Head of caudate nucleus (tissue), 42 donors: ENCODE data around the gene ZCCHC18.
A peak's percentile ranks its signal among the peaks of the same experiment; 100 is the strongest.
"Not testable (repeated sequence)": the region's sequence is repeated elsewhere in the genome, so short reads cannot be mapped to it uniquely, and the experiment has no call there.

Experiments used
- DNase-seq, 42 donors: peaks; one replicate each; pipeline versions ENCODE4 v3.0.0 to v3.0.0-alpha.2; 2020 to 2021; ENCODE audit warnings: mixed read lengths in 7 of 42
- intact Hi-C: fragments of 100-400 bp; cut with DNase I; formaldehyde crosslinking; loops from one replicate; pipeline ENCODE4 v1.15.0; 2022

The ZCCHC18 gene

DNA sequence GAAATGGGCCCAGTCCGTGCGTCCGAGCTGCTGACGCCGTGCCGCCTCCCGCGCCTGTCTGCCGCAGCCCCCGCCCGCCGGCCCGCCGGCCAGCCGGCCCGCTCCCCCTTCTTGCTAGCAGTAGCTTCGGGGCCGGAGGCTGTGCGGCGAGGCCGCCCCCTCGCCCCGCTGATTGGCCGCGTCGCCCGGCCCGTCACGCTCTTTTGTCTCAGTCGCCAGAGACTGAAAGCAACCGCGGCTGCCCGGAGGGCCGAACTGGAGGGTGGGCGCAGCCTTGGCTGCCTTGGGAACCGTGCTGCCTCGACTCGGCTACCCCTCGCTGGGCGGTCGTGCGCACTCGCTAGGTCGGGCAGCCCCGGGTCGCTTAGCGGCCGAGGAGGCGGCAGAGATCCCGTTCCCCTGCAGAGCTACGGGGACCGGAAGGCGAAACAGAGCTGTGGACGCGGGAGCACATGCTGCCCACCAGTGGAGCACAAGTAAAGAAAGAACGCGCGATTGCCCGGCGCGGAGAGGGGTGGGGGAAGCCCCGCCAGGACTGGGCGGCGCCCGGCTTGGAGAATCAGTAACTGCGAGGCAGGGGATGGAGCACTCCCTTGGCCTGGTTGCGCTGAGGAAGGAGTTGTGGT is at the start of gene ZCCHC18:
Gene ZCCHC18 (plus strand): TSS at position 198 of the 626 bp plus-strand sequence. CDS start 1,589 bp downstream, outside the sequence.
- intact Hi-C loops, result no loop called here
- DNase-seq, result peak in 41 of 42 donors; percentile 9 to 76 (median 51)

DNA sequence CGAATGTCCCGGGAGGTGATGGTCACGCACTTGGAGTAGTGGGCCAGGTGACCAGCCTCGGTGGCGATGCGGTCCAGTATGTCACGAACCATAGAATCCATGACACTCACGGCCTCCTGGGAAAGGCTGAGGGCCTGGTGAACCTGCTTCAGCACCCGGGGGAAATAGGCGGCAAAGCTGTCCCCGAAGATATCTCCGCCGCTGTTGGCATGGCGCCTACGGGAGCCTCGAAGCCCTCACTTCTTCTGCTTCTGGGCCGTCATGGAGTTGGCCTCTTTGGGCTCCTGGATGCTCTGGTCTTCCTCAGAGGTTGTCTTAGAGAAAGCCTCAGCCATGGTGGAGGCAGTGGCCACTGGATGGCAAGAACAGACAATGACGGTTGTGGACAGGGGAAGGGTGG is 49.7 kb upstream of the ZCCHC18 start:
- intact Hi-C loops, DNase-seq: not testable (repeated sequence)

DNA sequence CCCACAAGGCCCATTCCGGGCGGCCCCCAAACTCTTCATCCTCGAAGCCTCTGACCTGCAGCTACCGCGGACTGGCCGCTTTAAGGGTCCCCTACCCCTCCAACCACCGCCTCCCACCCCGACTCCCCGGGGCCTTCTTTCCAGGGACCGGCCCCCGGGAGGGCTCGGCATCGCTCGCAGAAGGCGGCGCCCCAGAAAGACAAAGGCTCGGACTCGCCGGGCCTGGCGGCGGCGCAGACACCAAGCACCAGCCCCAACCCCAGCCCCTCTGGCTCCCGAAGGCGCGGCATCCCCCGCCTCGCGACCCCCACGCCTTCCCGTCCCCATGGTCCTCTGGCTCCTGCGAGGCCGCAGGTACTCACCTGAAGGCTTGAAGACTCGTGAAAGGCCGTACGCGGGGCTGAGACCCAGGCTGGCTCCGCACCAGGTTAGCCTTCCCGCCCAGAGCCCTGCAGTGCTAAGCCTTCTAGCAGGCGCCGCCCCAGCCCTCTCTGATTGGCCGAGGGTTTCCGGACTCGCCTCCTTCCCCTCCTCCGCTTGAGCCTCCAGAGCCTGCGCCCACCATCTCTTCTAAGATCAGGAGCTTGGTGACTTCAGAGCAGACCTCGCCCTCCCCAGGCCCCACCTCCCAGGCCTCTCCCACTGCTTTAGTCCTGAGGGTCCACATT is 36.4 kb upstream of the ZCCHC18 start, which contains the start of gene TMSB15C:
Gene TMSB15C (minus strand): TSS at position 459 of the 668 bp plus-strand sequence.
- DNase-seq, intact Hi-C loops: not testable (repeated sequence)

DNA sequence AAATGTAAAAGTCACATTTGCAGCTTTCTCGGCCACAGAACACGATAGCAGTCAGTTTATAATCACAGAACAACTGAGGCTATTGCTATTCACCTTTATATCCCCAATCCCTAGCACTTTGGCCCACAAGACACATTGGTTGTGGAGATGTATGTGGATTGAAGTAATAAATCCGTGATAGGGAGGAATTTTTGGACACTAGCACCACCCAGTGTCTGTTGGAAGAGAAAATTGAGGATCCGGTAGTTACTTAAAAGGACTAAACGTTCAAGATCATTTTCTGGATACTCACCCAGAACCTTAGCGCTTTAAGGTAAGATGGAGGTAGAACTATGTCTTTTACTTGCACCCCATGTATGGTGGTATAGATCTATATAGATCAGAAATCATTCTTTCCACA is 34.5 kb upstream of the ZCCHC18 start:
- DNase-seq, intact Hi-C loops: not testable (repeated sequence)

DNA sequence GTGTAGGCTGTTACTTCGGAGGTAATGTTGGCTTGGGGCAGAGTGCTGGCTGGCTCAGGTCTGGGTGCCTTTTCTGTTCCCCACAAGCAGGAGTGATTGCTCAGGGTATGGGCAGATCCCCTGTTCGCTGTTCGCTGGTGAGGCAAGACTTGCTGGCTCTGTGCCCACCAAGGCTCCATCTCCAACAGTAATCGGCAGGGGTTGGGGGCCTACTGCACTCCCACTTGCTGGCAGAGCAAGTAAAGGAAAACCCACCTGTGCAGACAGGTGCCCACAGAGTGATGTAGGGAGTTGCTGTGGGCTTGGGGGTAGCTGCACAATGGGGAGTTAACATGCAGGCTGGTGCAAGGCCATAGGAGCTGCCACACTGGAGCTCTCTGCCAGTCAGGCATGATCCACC is 28.3 kb upstream of the ZCCHC18 start:
- DNase-seq, result no peak
- intact Hi-C loops, result no loop called here

DNA sequence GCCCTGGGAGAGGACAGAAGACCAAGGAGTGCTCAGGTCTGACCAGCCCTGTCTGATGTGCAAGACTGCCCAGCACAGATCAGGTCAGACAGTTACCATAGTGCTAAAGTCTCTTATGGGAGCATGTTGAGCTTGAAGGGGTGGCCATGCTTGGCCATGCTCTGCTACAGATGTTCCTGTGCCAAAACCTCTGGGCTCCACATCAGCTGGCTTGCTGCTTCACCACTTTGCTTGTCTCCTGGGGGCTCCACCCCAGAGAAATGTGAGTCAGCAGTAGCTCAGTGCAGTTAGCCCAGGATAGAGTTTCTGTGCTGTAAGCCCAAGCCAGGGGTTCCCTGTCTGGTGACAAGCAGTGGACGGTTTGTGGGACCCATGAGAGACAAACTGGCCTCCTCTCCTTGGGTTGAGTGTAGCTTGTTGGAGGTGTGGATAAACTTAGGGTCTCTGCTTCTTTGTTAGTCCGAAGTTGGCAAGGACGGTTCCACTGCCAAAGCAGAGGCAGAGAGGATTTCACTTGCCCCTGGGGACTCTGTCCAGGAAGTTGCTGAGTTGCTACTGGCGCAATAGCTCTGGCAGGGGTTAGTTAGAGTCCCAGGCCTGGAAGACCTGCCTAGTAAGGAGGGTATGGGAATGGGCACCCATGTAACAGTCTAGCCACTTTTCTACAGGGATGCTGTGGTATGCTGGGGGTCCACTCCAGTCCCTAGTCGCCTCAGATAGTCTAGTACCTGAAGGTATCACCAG is 27.6 kb upstream of the ZCCHC18 start:
- intact Hi-C loops, result no loop called here

DNA sequence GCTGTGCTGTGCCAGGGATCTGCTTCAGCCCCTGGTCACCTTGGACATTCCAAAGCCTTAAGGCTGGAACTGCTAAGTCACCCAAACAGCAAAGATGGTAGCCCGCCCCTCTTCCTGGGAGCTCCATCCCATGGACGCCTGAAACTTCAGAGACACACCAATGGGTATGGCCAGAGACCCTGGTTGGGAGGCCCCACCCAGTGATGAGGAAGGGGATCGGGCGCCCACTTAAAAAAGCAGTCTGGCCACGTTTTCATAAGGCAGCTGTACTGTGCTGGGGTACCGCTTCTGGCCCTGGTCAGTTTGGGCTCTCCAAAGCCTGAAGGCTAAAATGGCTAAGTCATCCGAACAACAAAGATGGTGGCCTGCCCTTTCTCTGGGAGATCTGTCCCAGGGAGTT is 26.8 kb upstream of the ZCCHC18 start:
- no peak for DNase-seq
- intact Hi-C loops, result no loop called here

More for the DNA sequence above, 27.6 kb upstream of the ZCCHC18 start:
- DNase-seq, result no peak

DNA sequence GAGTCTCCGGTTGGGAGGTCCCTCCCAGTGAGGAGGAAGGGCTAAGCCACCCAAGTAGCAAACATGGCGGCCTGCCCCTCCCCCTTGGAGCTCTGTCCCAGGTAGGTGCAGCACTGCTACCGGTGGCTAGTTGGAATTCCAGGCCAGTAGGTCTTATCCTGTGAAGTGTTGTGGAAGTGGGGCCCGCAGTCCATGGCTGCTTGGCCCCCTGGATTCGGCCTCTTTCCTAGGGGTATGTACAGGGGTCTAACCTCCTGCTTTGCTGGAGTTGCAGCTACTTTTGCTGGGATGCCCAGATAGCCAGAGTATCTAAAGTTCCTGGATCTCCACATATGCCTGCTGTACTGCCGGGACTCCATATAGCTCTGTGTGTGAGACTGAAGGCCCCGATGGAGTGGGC is 26.4 kb upstream of the ZCCHC18 start:
- DNase-seq, result no peak
- intact Hi-C loops, result no loop called here

DNA sequence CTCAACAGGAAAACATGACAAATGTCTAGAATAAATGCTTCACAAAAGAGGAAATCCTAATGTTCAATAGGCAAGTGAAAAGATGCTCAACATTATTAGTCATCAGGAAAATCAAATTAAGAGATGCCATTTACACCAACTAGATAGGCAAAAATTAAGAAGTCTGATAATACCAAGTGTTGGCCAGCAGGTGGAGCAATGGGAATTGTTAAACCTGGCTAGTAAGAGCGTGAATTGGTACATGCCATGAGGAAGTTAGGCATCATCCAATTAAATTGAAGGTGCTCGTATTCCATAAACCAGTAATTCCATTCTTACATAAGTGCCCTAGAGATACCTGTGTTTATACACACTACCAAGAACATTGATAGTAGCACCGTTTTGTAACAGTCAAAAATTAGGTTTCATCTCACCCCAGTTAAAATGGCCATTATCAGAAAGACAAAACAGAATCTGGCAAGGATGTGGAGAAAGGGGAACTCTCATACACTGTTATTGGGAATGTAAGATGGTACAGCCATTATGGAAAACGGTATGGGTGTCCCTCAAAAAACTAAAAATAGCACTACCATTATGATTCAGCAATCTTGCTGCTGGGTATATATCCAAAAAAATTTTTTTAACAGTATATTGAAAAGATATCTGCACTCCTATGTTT is 14.0 kb upstream of the ZCCHC18 start:
- peak in 34 of 42 donors; percentile 25 to 86 (median 62) for DNase-seq
- intact Hi-C loops, result no loop called here

DNA sequence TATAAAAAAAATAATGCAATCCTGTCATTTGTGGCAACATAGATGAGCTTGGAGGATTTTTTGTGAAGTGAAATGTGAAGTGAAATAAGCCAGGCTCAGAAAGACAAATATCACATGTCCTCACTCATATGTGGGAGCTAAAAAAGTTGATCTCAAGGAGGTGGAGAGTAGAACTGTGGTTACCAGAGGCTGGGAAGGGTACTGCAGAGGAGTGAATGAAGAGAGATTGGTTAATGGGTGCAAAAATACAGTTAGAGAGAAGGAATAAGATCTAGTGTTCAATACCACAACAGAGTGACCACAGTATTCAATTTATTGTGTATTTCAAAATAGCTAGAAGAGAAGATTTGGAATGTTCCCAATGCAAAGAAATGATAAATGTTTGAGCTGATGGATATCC is 13.4 kb upstream of the ZCCHC18 start:
- no peak for DNase-seq
- intact Hi-C loops, result no loop called here

DNA sequence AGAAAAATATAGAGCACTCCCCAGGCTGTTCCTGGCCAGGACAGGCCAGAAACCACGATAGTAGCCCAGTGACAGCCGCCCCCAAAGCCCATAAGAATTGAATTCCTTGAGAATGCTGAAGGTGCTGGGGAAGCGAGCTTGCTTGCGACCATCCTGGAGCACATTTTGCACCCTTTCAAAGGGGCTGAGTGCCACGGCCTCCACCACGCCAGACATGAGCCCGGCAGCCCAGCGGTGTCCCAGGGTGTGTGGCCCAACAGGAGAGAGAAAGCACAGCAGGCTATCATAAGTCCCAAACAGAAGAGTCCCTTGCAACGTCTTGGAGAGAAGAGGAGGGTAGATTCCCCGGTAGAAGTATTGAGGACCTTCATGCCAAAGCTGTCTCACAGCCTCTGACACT is 7.6 kb upstream of the ZCCHC18 start:
- no peak for DNase-seq
- intact Hi-C loops, result no loop called here

DNA sequence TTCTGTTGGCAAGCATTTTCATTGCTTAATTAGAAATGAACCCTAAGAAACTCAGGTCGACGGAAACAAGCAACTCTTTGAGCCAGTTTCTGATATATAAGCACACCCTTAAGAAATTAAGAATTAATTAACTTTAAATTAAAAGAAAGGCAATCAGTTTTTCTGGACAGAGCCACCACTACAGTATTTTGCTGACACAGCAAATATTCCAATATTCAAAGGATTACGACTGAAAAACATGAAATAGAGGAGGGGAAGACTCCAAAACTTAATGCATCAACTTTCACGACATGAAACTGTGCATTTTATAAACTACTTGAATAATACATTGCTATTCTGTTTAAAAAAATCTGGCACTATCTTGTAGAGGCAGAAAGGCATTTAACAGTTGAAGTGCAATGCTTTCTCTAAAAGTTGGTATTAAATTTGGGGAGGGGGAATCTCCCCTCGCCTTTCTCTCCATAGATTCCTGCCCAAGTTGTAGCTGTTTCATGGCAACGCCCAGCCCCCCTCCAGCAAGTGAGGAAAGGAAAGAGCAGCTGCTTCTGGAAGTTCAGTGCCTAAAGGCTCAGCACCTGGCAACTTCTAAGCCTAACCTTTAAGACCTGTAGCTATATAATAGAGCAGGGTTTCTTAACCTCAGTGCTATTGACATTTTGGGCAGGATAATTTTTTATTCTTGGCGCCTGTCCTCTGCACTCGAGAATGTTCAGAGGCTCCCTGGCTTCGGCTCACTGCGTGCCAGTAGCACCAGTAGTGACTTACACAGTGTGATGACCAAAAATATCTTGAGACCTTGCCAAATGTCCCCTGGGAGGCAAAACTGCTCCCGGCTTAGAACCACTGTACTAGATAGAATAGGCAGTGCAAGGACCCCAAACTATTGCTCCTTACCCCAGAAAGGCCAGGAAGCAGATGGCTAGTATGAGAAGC is 6.7 kb upstream of the ZCCHC18 start:
- no peak for DNase-seq
- intact Hi-C loops, result no loop called here

DNA sequence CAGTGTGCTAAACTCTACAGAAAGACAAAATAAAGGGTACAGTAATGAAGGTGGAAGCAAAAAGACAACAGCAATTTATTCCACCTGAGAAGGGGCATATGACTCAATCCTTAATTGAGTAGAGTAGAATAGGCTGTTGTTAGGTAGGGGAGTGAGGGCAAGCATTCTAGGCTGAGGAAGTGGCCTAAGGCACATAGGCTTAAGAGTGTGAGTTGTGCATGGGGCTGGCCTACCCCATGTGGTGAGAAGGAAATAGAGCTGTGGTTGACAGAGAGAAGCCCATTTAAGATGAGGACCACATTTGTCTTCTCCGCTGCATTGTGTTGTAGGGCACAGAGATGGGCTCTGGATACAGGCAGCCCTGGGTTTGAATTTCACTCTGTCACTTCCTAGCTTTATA is 3.4 kb upstream of the ZCCHC18 start:
- DNase-seq, result no peak
- intact Hi-C loops, result no loop called here

DNA sequence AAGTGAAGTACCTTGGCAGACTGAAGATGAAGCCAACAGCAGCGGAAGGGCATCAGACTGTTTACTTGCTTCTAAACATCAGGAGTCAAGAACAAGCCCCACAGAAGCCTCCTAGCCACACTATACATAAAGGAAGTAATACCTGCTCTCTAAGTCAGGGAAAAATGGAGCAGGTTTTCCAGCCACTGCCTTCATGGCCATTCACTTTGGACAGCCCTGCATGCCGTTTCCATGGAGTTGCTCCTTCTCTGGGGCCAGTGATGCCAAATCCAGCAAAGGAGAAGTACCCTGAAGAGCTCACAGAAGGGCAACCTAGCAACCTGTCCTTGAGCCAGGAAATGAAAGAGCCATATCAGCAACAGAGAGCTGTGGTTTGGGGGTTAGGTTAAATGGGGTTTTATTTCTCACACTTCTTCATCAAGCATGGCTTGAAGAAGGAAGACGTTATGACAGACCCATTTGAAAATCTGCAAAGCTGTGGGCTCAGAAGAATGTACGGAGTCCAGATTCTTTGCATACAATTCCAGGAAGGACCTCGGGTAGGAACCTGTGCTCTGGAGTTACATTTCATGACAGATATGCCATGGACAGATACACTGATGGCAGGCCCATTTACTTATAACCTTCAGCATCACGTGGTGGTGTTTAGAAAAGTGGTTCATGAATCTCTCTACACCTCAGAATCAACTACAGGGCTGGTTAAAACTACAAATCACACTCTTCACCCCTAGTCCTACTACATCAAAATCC is 1.7 kb upstream of the ZCCHC18 start:
- DNase-seq, intact Hi-C loops: not testable (repeated sequence)

DNA sequence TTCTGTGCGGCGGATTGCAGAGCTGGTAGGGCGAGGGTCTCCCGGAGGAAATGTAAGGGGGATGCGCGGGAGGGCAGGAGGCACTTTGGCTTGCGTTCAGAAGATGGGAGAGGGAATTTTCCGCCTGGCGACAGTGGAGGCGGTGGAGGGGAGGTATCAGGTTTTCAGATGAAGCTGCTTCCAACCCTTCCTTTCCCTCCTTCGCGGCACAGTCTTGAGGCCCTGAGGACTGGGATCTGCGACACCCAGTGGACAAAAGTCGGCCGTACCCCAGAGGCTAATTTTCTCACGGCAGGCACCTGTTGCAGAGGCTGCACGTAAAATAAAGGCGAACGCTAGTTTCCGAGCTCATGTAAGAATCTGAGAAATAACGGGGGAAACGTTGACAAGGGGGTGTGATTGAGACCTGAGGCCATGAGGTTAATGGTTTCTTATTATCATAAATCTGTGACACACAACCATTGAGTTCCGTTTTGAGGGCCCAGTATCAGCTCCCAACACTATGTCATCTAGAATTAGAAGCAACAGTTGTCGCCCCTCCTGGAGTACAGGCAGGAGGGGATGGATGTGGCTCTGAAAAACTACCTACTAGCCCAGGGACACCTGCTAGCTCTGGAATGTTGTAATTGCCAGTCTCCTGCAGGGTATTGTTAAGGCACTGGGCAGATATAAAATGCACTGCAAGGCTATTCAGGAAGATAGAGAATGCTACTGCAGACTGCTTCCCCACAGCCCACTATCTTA is 1.1 kb downstream of the ZCCHC18 start:
- peak; percentile 37 to 81 (median 58) for DNase-seq
- intact Hi-C loops, result no loop called here

DNA sequence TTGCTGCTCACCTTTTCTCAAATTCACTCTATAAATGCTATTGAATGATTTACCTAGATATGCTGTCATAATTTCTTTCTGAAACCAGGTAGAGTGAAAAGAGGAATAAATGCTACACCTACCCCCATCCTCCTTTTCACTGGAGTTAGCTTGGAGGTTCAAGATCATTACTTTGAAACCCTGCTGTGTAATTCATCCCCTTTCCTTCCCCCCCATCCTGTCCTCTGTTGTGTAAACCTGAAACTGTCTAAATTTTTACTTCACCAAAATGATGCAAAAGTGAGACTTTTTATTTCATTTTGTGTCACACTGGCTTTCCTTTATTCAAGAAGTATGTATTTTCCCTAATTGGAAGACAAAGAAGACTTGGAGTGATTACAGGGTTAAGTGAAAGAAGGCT is 5.4 kb downstream of the ZCCHC18 start:
- no peak for DNase-seq

DNA sequence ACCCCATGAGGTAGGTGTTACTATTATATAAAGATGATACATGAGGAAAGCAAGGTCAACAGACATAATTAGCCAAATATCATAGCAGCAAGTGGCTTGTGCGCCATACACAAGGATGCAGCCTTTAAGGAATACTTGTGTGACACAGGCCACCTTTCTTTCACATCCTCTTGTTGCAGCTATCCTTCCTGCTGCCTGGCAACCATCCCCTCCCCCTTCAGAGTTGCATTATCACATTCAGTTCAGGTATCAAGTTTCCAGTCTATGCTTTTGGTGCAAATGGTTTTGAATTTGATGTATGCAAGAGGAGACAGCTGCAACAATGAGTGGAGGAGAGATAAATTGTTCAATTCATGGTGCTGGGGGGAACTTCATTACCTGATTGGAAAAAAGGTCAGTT is 6.4 kb downstream of the ZCCHC18 start:
- no peak for DNase-seq
- intact Hi-C loops, result no loop called here

More for the DNA sequence above, 5.4 kb downstream of the ZCCHC18 start:
- intact Hi-C loops, result no loop called here
